HEK293T (cell line): ENCODE measurements around the gene MESD.

ENCODE experiments used
- CTCF ChIA-PET: fragments of 350-600 bp; formaldehyde crosslinking; extraction: SDS; loops from one replicate; lab custom pipeline; 2021; ENCODE audit warnings: antibody characterized with exemption, inconsistent platforms; lab: Yijun Ruan, JAX
- POLR2A ChIA-PET: fragments of 350-600 bp; formaldehyde crosslinking; extraction: SDS; loops from one replicate; lab custom pipeline; 2020; ENCODE audit warnings: antibody characterized with exemption, inconsistent platforms; lab: Yijun Ruan, JAX
- DNase-seq: peaks from one replicate; pipeline ENCODE4 v3.0.0; 2012; ENCODE audit warnings: mixed read lengths; ENCODE audit errors: extremely low spot score
- ARNT ChIP-seq: fragments of 450-650 bp; IDR thresholded peaks from 2 replicates; pipeline ENCODE4 v1.6.1; 2017; ENCODE audit warnings: mild to moderate bottlenecking
- BHLHE40 ChIP-seq: fragments of 450-650 bp; IDR thresholded peaks from 2 replicates; pipeline ENCODE4 v1.6.1; 2016; ENCODE audit warnings: mild to moderate bottlenecking, moderate library complexity, borderline replicate concordance
- CTBP1 ChIP-seq: fragments of 450-650 bp; IDR thresholded peaks from 2 replicates; pipeline ENCODE4 v1.6.1; 2016; ENCODE audit warnings: borderline replicate concordance
- ELF4 ChIP-seq: fragments of 450-650 bp; IDR thresholded peaks from 2 replicates; pipeline ENCODE4 v1.6.1; 2017; ENCODE audit warnings: antibody characterized with exemption
- FOXA1 ChIP-seq: fragments of 450-650 bp; IDR thresholded peaks from 2 replicates; pipeline ENCODE4 v1.6.1; 2016; ENCODE audit warnings: mild to moderate bottlenecking
- FOXK2 ChIP-seq: fragments of 450-650 bp; IDR thresholded peaks from 2 replicates; pipeline ENCODE4 v1.6.1; 2016; ENCODE audit warnings: mild to moderate bottlenecking
- FOXM1 ChIP-seq: fragments of 450-650 bp; IDR thresholded peaks from 2 replicates; pipeline ENCODE4 v1.6.1; 2017; ENCODE audit warnings: mild to moderate bottlenecking, borderline replicate concordance
- HDGF ChIP-seq: fragments of 450-650 bp; IDR thresholded peaks from 2 replicates; pipeline ENCODE4 v1.6.1; 2017; ENCODE audit warnings: antibody characterized with exemption, borderline replicate concordance
- L3MBTL2 ChIP-seq: fragments of 450-650 bp; conservative IDR thresholded peaks from 2 replicates; pipeline ENCODE4 v1.6.1; 2016; ENCODE audit warnings: mild to moderate bottlenecking
- LEF1 ChIP-seq: fragments of 450-650 bp; IDR thresholded peaks from 2 replicates; pipeline ENCODE4 v1.6.1; 2017; ENCODE audit warnings: mild to moderate bottlenecking, borderline replicate concordance
- NFRKB ChIP-seq: fragments of 450-650 bp; IDR thresholded peaks from 2 replicates; pipeline ENCODE4 v1.6.1; 2016; ENCODE audit warnings: mild to moderate bottlenecking, moderate library complexity
- SP1 ChIP-seq: fragments of 450-650 bp; IDR thresholded peaks from 2 replicates; pipeline ENCODE4 v1.6.1; 2017
- SUZ12 ChIP-seq: fragments of 450-650 bp; IDR thresholded peaks from 2 replicates; pipeline ENCODE4 v1.6.1; 2016; ENCODE audit warnings: mild to moderate bottlenecking
- TARDBP ChIP-seq: fragments of 450-650 bp; IDR thresholded peaks from 2 replicates; pipeline ENCODE4 v1.6.1; 2016
- ZNF384 ChIP-seq: fragments of 450-650 bp; IDR thresholded peaks from 2 replicates; pipeline ENCODE4 v1.6.1; 2016
- TF ChIP-seq, protein P1 (sequence below): fragments of 450-650 bp; IDR thresholded peaks from 2 replicates; pipeline ENCODE4 v1.6.1; 2016

MESD gene

DNA sequence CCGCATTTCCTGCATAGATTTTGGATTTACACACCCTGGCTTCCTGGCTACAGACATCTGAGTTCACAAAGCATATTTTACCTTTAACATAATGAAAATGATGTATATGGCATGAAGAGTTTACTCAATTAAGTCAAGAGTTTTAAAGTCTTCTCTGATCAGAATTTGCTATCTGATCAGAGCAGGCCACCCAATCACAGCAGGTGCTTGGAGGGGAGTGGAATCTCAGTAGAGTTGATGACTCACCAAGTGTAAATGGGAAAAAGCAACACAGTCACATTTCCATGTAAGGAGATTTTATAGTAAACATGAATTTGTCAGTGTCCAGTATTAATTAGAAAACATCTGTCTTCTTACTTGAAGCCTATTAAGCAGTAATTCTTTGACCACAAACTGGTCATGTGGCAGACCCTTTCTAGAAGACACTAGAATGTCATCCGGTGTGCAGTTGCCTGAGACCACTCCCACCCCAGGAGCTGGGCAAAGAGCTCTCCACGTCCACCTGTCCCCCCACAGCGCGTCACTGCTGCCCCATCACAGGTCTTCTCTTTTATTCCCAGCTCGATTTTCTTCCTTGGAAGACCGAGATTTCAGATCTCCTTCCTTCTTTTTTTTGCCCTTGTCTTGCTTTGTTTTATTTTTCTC, 10.8 kb downstream of the MESD start:
- POLR2A ChIA-PET: interaction anchor here (1.9 kb wide), 1 partner anchor 9 kb away, joined by 6 read pairs; no protein-coding TSS in a partner anchor
- no peak for DNase-seq
- TF ChIP-seq TARDBP (no peak), FOXA1 (no peak), SP1 (no peak)
- CTCF ChIA-PET: interaction anchor here (0.6 to 2.4 kb wide), 9 partner anchors 8 to 287 kb away, joined by 3 to 19 read pairs (median 4); partner anchors contain the start of gene CEMIP

DNA sequence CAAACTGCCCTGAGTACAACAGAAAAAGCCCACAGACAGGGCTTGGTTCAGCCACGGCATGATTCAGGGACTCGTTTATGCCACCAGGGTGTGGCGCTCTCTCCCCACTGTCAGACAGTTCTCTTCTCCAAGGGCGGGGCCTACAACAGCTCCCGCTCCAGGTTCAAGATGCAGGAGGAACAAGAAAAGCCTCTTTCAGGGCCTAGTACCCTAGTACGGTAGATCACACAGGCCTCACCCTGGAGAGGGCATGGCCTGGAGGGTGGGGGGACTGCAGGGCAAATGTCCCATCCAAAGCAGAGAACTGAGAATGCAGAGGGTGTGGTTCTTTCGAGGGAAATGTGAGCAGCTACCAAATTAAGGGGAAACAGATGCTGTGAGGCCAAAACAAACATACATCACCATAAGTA, 12.0 kb downstream of the MESD start:
- ChIA-PET POLR2A (interaction anchor here (0.6 to 1.6 kb wide), 3 partner anchors 14 to 288 kb away, joined by 5 to 7 read pairs (median 6); partner anchors contain the start of gene TLNRD1), CTCF (interaction anchor here (0.6 to 4.9 kb wide), 18 partner anchors 9 to 372 kb away, joined by 3 to 94 read pairs (median 5); partner anchors contain the start of gene CEMIP)
- peak; percentile 85 for DNase-seq
- TF ChIP-seq TARDBP: no peak
- no peak for TF ChIP-seq CTBP1
- TF ChIP-seq NFRKB: no peak
- no peak for TF ChIP-seq ARNT
- TF ChIP-seq FOXM1: 0 out of 2 replicates have a peak, but pooled peaks have one; percentile 11
- no peak for TF ChIP-seq LEF1

DNA sequence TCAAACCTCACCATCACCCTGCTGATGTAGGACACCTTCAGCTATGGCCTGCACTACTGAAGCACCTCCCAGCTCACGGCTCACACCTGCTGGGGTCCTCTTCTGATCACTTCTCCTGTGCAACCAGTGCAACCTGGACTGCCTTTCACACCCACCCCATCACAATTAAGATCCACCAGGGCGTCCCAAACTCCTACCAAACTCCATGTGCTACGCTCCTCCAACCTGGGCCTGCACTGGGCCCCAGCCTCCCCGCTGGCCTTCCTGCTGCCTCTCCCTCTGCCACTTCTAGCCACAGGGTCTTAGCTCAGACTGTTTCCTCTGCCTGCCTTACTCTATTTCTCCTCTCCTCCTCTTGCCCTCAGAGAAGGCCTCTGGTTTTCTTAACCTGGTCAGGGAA, 12.8 kb downstream of the MESD start:
- CTCF ChIA-PET: interaction anchor here (0.7 to 4.9 kb wide), 9 partner anchors 10 to 373 kb away, joined by 4 to 94 read pairs (median 6); partner anchors contain the start of gene CEMIP
- TF ChIP-seq TARDBP: no peak
- no peak for TF ChIP-seq ZNF384
- no peak for TF ChIP-seq FOXM1
- no peak for TF ChIP-seq LEF1
- no peak for TF ChIP-seq FOXA1
- TF ChIP-seq SP1: no peak
- TF ChIP-seq ARNT: no peak
- no peak for TF ChIP-seq FOXK2
- no peak for TF ChIP-seq NFRKB
- TF ChIP-seq HDGF: no peak
- TF ChIP-seq ELF4: no peak
- no peak for TF ChIP-seq SUZ12
- TF ChIP-seq, protein P1, sequence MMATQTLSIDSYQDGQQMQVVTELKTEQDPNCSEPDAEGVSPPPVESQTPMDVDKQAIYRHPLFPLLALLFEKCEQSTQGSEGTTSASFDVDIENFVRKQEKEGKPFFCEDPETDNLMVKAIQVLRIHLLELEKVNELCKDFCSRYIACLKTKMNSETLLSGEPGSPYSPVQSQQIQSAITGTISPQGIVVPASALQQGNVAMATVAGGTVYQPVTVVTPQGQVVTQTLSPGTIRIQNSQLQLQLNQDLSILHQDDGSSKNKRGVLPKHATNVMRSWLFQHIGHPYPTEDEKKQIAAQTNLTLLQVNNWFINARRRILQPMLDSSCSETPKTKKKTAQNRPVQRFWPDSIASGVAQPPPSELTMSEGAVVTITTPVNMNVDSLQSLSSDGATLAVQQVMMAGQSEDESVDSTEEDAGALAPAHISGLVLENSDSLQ: no peak
- no peak for TF ChIP-seq CTBP1
- POLR2A ChIA-PET: interaction anchor here (1.6 kb wide), 1 partner anchor 24 kb away, joined by 7 read pairs; the partner anchor contains the start of gene TLNRD1
- no peak for DNase-seq

DNA sequence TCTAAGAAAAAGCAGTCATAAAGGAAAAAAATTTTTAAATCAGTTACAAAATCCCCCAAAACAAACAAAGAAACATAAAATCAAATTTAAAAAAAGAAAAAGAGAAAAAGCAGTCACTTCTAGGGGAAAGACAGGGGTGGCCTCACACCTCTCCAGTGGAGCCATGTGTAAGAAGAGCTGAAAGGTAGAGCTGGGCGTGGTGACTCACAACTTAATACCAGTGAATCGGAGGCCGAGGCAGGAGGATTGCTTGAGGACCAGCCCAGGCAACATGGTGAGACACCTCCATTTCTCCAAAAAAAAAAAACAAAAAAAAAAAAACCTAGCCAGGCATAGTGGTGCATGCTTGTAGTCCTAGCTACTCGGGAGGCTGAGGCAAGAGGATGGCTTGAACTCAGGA, 14.7 kb downstream of the MESD start:
- ChIA-PET POLR2A (no interaction called here), CTCF (interaction anchor here (0.7 to 4.9 kb wide), 5 partner anchors 25 to 291 kb away, joined by 3 to 94 read pairs (median 4); no protein-coding TSS in a partner anchor)
- TF ChIP-seq L3MBTL2 (0 out of 2 replicates have a peak, but pooled peaks have one; percentile 14), FOXK2 (no peak)
- DNase-seq: no peak

DNA sequence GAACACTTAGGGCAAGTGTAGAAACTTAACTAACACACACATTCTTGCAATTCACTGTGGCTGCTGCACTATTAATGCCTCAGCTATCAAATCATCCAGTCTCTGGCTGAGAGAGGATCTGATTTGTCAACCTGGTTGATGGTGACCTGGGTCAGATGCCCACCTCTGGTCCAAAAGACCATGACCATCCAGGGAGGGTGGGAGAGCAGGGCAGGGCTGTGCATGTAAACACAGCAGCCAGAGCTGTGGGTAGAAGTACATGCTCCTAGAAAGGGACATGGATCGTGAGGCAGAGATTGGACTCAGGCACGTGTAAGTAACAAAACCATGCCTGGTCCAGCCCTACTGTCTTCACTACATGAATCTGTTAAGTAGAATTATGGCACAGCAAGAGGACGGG, 17.3 kb downstream of the MESD start:
- CTCF ChIA-PET: interaction anchor here (0.6 to 1.2 kb wide), 2 partner anchors 193 to 1111 kb away, joined by 3 to 5 read pairs; partner anchors contain the start of gene CEMIP
- TF ChIP-seq HDGF (no peak), ZNF384 (no peak), ELF4 (no peak), TARDBP (no peak), SP1 (no peak), L3MBTL2 (no peak), NFRKB (no peak), BHLHE40 (no peak), FOXA1 (no peak), SUZ12 (no peak), FOXM1 (no peak), ARNT (no peak), FOXK2 (no peak), CTBP1 (no peak)
- TF ChIP-seq, protein P1: no peak
- POLR2A ChIA-PET: no interaction called here
- no peak for DNase-seq

DNA sequence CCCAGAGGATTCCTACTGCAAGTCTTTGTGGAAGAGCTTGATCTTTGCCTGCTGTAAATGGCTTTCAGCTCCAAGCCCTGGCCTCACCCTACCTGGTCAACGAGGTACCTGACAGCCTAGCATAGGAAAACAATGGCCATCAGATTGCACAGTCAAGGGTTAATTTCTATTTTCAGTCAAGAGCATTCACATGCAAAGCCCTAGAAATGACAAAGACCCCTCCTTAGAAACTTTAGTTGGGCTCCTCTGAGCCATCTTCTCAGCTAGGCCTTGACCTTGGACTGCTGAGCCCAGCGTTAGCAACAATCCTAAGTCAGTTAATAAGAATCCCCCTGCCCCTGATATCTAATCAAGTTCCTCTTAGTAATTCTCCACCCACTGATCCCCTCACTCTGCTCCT, 18.5 kb downstream of the MESD start:
- TF ChIP-seq FOXM1 (no peak), LEF1 (no peak), FOXA1 (no peak), ELF4 (no peak), HDGF (no peak), TARDBP (no peak), BHLHE40 (no peak), ZNF384 (no peak)
- TF ChIP-seq, protein P1: no peak
- ChIA-PET CTCF (interaction anchor here (1.0 kb wide), 1 partner anchor 8 kb away, joined by 4 read pairs; no protein-coding TSS in a partner anchor), POLR2A (no interaction called here)
- DNase-seq: no peak
